ENCODE results near the gene TSN. TPM values are rescaled to one million over a fixed set of nuclear protein-coding genes. Genes with fewer than 3 reads are reported as not detected.

TSN gene
- total RNA-seq, 1 experiment from 2014 or later, result 125 TPM

- no peak for DNase-seq
- intact Hi-C loops (cut with micrococcal nuclease; ENCODE audit: unreplicated experiment), result no loop called here
- CTCF ChIA-PET, result no interaction called here
- no peak overlapping the region for H3K27ac Mint-ChIP-seq (ENCODE audit: unreplicated experiment)
- BruUV-seq (replicated peaks), result no TSS peak
- no peaks in the 10 kb centered on the region for H3K9me3 Mint-ChIP-seq (ENCODE audit: low read depth, unreplicated experiment)
- H3K4me3 Mint-ChIP-seq (ENCODE audit: low read depth, unreplicated experiment), result no peak overlapping the region
- TF ChIP-seq CTCF (IDR thresholded peaks at IDR 0.05; ENCODE audit: unreplicated experiment), result no peak
- peaks cover 55% of the 10 kb centered on the region for H3K36me3 Mint-ChIP-seq (ENCODE audit: insufficient read depth, unreplicated experiment)
- no peaks in the 10 kb centered on the region for H3K4me1 Mint-ChIP-seq (ENCODE audit: low read depth, unreplicated experiment)
- H3K27me3 Mint-ChIP-seq (ENCODE audit: unreplicated experiment), result no peaks in the 10 kb centered on the region
Measured at GRCh38 chr2:121766624-121767023, 11.2 kb downstream of the TSN start.

GRCh38 chr2:121768143-121768755 lies 12.8 kb downstream of the TSN start:
- TF ChIP-seq CTCF (IDR thresholded peaks at IDR 0.05; ENCODE audit: unreplicated experiment), result no peak
- no peak for DNase-seq
- peaks cover 38% of the 10 kb centered on the region for H3K36me3 Mint-ChIP-seq (ENCODE audit: insufficient read depth, unreplicated experiment)
- H3K4me1 Mint-ChIP-seq (ENCODE audit: low read depth, unreplicated experiment), result no peaks in the 10 kb centered on the region
- no peaks in the 10 kb centered on the region for H3K27me3 Mint-ChIP-seq (ENCODE audit: unreplicated experiment)
- no TSS peak for BruUV-seq (replicated peaks)
- H3K4me3 Mint-ChIP-seq (ENCODE audit: low read depth, unreplicated experiment), result no peak overlapping the region
- intact Hi-C loops (cut with micrococcal nuclease; ENCODE audit: unreplicated experiment), result no loop called here
- no peaks in the 10 kb centered on the region for H3K9me3 Mint-ChIP-seq (ENCODE audit: low read depth, unreplicated experiment)
- no peak overlapping the region for H3K27ac Mint-ChIP-seq (ENCODE audit: unreplicated experiment)
- CTCF ChIA-PET, result no interaction called here

GRCh38 chr2:121771976-121772742 lies 16.7 kb downstream of the TSN start:
- TF ChIP-seq CTCF (IDR thresholded peaks at IDR 0.05; ENCODE audit: unreplicated experiment), result no peak
- no peak for DNase-seq
- H3K27me3 Mint-ChIP-seq (ENCODE audit: unreplicated experiment), result no peaks in the 10 kb centered on the region
- intact Hi-C loops (cut with micrococcal nuclease; ENCODE audit: unreplicated experiment), result no loop called here
- H3K4me1 Mint-ChIP-seq (ENCODE audit: low read depth, unreplicated experiment), result peaks cover 13% of the 10 kb centered on the region
- CTCF ChIA-PET, result interaction anchor here (0.7 kb wide), 1 partner anchor 10 kb away, joined by 3 read pairs; no protein-coding TSS in a partner anchor
- H3K36me3 Mint-ChIP-seq (ENCODE audit: insufficient read depth, unreplicated experiment), result peaks cover 10% of the 10 kb centered on the region
- H3K27ac Mint-ChIP-seq (ENCODE audit: unreplicated experiment), result no peak overlapping the region
- no peaks in the 10 kb centered on the region for H3K9me3 Mint-ChIP-seq (ENCODE audit: low read depth, unreplicated experiment)
- no TSS peak for BruUV-seq (replicated peaks)
- H3K4me3 Mint-ChIP-seq (ENCODE audit: low read depth, unreplicated experiment), result no peak overlapping the region

DNA sequence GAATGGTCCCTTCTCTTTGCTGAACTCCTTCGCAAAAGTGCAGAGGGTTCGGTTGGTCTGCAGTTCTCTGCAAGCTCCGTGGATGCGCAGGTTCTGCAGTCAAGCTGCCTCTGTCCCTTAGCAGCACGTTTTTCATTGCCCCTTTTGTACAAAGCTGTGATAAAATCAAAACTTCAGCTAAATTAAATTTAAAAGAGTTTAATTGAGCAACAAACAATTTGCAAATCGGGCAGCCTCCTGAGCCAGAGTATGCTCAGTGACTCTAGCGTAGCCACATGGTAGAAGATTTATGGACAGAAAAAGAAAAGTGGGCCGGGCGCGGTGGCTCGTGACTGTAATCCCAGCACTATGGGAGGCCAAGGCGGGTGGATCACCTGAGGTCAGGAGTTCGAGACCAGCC lies 18.8 kb downstream of the TSN start:
- H3K4me1 Mint-ChIP-seq (ENCODE audit: low read depth, unreplicated experiment), result peaks cover 34% of the 10 kb centered on the region

More for the DNA sequence above, 18.8 kb downstream of the TSN start:
- CTCF ChIA-PET, result no interaction called here
- no TSS peak for BruUV-seq (replicated peaks)
- Mint-ChIP-seq H3K4me3 (ENCODE audit: low read depth, unreplicated experiment) (no peak overlapping the region), H3K27me3 (ENCODE audit: unreplicated experiment) (no peaks in the 10 kb centered on the region), H3K9me3 (ENCODE audit: low read depth, unreplicated experiment) (no peaks in the 10 kb centered on the region), H3K27ac (ENCODE audit: unreplicated experiment) (no peak overlapping the region), H3K36me3 (ENCODE audit: insufficient read depth, unreplicated experiment) (peaks cover 7% of the 10 kb centered on the region)
- DNase-seq, result no peak
- intact Hi-C loops (cut with micrococcal nuclease; ENCODE audit: unreplicated experiment), result no loop called here
- TF ChIP-seq CTCF (IDR thresholded peaks at IDR 0.05; ENCODE audit: unreplicated experiment), result no peak

Data from Calu3 (cell line).